Pulmonary artery endothelial cell (primary cell): ENCODE measurements around the gene RCAN3. TPM values are rescaled to one million over a fixed set of nuclear protein-coding genes. Genes with fewer than 3 reads are reported as not detected.
"Not testable (repeated sequence)": the region's sequence is repeated elsewhere in the genome, so short reads cannot be mapped to it uniquely, and the experiment has no call there.

ENCODE experiments used
- DNase-seq: peaks from one replicate; pipeline ENCODE4 v3.0.0-alpha.2; 2011; ENCODE audit warnings: low read depth, low spot score
- total RNA-seq: library from RNA; depleted of rRNA; stranded (reverse); fragments of >200 nt; gene quantifications from 2 replicates; pipeline ENCODE4 v1.2.3, GENCODE V29; 2014

The RCAN3 gene
- total RNA-seq, 1 donor from 2014 or later: 3.1 TPM

GRCh38 chr1:24548070-24548469, 45.4 kb downstream of the RCAN3 start:
- no peak for DNase-seq

- DNase-seq: not testable (repeated sequence)
Measured at GRCh38 chr1:24549210-24549609, 46.6 kb downstream of the RCAN3 start.

GRCh38 chr1:24551290-24551959, 48.8 kb downstream of the RCAN3 start:
- DNase-seq: no peak

GRCh38 chr1:24551960-24552571, 49.4 kb downstream of the RCAN3 start:
- DNase-seq: no peak

GRCh38 chr1:24553931-24554330, 51.3 kb downstream of the RCAN3 start:
- no peak for DNase-seq

GRCh38 chr1:24554714-24555113, 52.1 kb downstream of the RCAN3 start:
- no peak for DNase-seq

GRCh38 chr1:24555591-24556413, 53.2 kb downstream of the RCAN3 start, which contains the start of gene NCMAP:
TSS of gene NCMAP (plus strand) at chr1:24556087. CDS start at chr1:24595431, 39,344 bp downstream.
- no peak for DNase-seq

- DNase-seq: no peak
Measured at GRCh38 chr1:24556414-24556795, 53.8 kb downstream of the RCAN3 start.

GRCh38 chr1:24557220-24557619, 54.6 kb downstream of the RCAN3 start:
- DNase-seq: no peak

- no peak for DNase-seq
Measured at GRCh38 chr1:24557711-24558131, 55.1 kb downstream of the RCAN3 start.

- no peak for DNase-seq
Measured at GRCh38 chr1:24558455-24558854, 55.8 kb downstream of the RCAN3 start.

GRCh38 chr1:24558902-24559791, 56.5 kb downstream of the RCAN3 start:
- DNase-seq: no peak

- DNase-seq: no peak
Measured at GRCh38 chr1:24560361-24560760, 57.7 kb downstream of the RCAN3 start.

GRCh38 chr1:24562625-24563024, 60.0 kb downstream of the RCAN3 start:
- no peak for DNase-seq

GRCh38 chr1:24564695-24565094, 62.1 kb downstream of the RCAN3 start:
- DNase-seq: no peak

GRCh38 chr1:24566236-24566867, 63.7 kb downstream of the RCAN3 start:
- DNase-seq: no peak

GRCh38 chr1:24567792-24568388, 65.3 kb downstream of the RCAN3 start:
- no peak for DNase-seq

GRCh38 chr1:24568475-24568874, 65.8 kb downstream of the RCAN3 start:
- no peak for DNase-seq

- no peak for DNase-seq
Measured at GRCh38 chr1:24570265-24571125, 67.9 kb downstream of the RCAN3 start.
